NCI-H128 (cell line): ENCODE data around the gene PRSS27.
"Not testable (repeated sequence)": the region's sequence is repeated elsewhere in the genome, so short reads cannot be mapped to it uniquely, and the experiment has no call there.

Experiments used
- DNase-seq: peaks from one replicate; lab custom pipeline; 2025; ENCODE audit not compliant: unreplicated experiment; lab: John Stamatoyannopoulos, UW

The PRSS27 gene

GRCh38 chr16:2698103-2698870, 21.7 kb downstream of the PRSS27 start:
- DNase-seq: no peak

DNA sequence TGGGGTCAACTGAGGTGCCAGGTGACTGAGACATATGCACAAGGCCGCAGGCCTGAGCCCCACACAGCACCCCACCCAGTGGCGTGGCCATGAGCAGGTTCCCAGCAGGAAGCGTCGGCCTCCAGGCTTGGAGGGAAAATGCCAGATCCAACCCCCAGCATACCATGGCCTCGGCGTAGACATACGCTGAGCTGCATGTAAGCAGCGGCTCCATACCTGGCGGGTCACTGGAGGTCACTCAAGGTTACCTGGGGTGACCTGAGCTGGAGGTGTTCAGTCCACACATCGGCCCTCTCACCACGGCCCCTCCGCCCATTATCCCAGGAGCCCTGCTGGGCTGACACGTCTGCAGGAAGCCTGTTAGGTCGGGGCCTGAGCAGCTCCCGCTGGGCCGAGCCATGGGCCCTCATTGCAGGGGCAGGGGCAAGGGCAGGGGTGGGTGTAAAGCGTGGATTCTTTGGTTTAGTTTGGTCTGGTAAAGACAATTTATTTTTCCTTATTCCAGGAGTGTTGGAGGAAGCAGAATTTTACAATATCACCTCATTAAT, 22.5 kb downstream of the PRSS27 start:
- DNase-seq: no peak

- DNase-seq: not testable (repeated sequence)
Observed at GRCh38 chr16:2696601-2697250, 23.3 kb downstream of the PRSS27 start.

DNA sequence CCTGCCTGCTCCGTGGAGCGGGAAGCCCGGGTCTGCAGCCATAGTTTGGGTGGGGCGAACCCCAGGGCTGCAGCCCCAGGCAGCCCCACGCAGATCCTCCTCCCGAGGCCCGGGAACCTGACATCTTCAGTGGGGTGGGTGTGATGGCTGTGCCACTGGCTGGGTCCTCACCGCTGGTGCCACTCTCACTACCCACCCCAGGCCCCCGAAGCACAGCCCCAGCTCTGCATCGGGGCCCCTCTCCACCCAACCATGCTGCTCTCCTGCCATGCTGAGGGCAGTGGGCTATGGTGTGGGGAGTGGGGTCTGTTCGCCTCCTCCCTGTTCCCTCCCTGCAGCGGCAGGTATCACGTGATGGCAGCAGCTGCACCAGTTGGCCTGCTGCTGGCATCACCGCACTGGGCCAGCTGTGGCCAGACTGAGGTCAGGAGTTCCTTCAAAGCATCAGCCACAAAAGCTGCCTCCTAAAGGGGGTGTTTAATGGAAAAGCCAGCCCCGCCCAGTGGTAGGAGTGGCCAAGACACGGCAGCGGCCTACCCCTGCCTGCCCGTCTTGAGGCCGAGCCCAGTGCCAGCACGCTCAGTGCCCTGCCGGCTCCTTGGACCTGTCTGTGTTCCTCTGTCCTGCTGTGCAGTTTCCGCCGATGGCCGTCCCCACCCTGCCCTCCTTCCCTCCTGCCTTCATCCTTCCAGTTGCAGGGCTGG, 26.9 kb downstream of the PRSS27 start:
- DNase-seq: no peak

- no peak for DNase-seq
Observed at GRCh38 chr16:2692251-2692947, 27.6 kb downstream of the PRSS27 start.

- no peak for DNase-seq
Observed at GRCh38 chr16:2691491-2692248, 28.4 kb downstream of the PRSS27 start.

GRCh38 chr16:2690852-2691251, 29.2 kb downstream of the PRSS27 start:
- DNase-seq: no peak

DNA sequence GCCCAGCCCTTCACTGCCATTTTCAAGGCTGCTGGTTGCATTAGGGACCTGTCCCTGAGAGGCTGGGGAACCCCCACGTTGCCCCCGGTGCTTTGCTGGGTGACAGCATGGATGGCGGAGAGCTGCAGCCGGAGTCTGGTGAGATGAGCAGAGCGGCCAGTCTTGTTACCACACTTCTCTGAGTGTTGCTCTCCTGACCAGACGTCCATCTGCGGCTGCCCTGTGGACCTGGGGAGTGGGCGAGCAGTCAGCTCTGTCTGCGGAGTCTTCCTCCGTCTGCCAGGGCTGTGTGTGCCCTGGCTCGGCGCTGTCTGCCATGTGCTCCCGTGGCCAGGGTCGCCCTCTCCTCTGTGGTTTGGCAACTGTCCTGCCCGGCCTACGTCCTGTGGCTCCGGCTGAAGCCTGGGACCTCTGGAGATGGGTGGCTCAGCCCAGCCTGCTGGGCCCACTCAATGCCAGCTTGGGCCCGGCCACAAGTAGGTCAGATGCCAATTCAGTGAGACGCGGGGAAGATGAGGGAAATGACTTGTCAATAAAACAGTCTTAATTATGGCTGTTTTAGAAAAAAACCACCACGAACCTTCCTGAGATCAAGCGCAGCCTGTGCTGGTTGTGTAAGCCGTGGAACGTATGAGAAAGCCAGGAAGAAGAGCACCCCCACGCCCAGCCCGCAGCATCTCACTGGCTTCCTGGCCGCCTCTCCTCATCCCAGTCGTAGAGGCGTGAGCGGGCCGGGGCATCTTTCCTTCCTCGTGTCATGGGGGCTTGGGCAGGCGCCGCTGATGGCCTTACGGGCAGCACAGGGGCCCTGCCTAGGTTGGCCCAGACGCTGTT, 29.8 kb downstream of the PRSS27 start:
- DNase-seq: no peak

- DNase-seq: not testable (repeated sequence)
Observed at GRCh38 chr16:2689422-2689821, 30.6 kb downstream of the PRSS27 start.

DNA sequence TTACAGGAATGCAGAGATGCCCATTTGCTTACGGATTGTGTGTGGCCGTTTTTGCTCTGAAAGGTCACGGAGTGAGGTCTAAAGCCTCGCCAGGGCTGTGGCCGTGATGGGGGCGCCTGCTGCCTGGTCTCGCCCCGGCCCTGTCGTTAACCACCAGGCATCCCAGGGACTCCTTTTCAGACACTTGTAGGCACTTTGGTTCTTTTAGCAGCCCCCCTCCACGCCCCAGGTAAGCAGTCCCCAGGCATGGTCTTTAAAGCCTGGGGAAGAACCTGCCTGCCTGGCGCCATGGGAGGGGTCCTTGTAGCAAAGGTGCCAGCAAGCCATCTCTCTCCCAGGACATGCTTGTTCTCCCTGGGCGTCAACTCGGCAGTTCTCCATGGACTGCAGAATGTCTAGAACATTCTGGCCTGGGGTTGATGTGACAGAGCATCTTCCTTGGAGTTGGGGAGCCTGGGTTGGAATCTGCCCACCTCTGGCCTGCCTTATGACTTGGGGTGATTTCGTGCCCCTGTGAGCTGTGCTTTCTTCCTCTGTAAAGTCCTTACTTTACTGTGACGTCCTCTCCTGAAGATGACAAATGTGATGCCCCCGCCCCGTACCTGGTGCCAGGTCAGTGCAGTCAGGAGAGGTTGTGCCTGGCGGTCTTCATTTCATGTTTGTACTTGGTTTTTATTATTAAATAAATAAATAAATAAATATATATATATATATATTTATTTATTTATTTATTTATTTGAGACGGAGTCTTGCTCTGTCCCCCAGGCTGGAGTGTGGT, 32.3 kb downstream of the PRSS27 start:
- DNase-seq: no peak

- no peak for DNase-seq
Observed at GRCh38 chr16:2686912-2687507, 33.0 kb downstream of the PRSS27 start.

DNA sequence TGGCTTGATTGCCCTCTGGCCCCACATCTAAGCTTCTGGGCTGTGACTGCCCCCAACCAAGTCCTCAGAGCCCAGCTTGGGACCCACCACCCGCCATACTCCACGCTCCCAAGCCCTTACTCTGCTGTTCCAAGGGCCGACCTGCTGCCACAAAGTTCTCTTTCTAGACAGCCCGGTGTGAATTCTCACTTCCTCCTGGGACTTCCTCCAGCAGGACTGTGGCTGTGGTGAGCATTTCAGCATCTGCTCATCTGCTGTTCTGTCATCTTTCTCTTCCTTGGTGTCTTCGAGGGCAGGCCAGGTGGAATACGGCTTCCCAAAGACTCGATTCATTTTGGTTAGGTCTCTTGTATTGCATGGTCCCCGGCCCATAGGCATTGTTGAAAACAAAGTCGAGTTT, 33.9 kb downstream of the PRSS27 start:
- not testable (repeated sequence) for DNase-seq

DNA sequence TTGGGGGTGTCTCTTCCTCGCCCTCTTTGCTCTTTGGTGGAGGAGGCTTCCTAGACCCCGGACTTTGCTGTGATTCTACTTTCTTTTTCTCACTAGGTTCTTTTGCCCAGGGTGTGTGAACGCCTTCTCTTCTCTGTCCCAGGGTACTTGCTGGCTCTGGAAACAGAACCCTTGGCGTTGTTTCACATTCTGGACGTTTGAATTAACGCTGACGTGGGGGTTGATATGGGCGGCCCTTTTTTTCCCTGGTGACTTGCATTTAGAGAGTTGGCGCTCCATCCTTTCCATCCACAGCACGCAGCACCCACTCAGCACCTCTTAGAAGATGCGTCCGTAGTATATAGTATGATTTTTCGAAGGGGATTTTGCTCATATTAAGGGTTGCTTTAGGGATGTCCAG, 37.0 kb downstream of the PRSS27 start:
- DNase-seq: not testable (repeated sequence)

GRCh38 chr16:2682209-2683021, 37.6 kb downstream of the PRSS27 start, which contains the start of gene KCTD5:
Gene KCTD5 (plus strand): TSS chr16:2682523. CDS start chr16:2682549, 26 bp downstream.
- DNase-seq: peak; percentile 79

DNA sequence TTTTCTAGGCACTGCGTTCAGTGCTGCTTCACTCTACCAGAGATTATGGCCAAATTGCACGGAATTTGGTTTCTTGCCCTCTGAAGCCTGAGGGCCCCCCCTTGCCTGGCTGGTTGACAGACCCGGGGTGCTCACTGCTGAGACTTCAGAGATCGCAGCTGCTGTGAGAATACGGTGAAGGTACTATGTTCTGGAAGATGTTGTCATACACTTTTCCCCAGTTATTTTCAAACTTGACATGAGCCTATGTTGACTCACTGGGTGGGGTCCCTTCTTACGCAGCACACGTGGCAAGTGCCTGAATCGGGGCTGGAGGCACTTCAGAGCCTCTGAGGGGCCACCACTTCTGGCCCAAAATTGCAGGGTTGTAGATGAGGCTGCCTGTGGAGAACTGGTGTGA, 39.7 kb downstream of the PRSS27 start:
- DNase-seq: not testable (repeated sequence)

- not testable (repeated sequence) for DNase-seq
Observed at GRCh38 chr16:2679902-2680301, 40.1 kb downstream of the PRSS27 start.

DNA sequence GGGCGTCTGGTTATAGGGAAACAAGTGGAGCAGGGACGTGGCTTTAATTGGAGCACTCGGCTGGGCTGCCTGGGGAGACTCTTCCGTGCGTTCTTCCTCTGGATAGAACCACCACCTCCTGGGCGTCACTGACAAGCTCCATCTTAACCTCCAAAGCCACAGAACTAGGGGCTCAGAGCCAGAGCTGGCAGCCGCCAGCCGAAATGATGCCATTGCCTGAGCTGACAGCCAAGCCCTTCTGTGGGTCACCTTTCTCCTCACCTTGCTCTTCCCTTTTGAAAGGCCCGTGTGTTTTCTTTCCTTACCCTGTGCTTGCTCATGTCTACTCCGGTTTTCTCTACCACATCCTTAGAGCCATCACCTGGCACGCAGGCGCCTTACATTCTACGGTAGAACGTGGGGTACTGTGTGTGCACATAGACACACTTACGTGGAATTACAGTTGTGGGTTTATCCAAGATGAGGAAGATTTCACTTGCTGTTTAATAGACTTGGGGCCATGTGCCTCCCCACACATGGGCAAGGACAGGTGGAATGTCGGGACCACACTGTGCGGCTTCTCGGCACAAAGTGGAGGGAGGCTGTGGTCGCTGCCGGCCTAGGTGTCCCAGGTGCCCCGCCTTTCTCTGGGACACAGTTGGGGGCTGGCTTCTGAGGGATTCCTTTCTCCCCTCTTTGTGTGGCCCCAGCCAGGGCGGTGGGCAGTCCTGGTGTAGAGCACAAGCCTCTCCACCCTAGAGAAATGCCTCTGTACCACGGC, 41.6 kb downstream of the PRSS27 start:
- DNase-seq: not testable (repeated sequence)
